ENCODE measurements around the gene ROBO2. TPM values are rescaled to one million over a fixed set of nuclear protein-coding genes. Genes with fewer than 3 reads are reported as not detected.

Gene ROBO2
- total and polyA plus RNA-seq, 2 experiments from 2014 or later: 1.5 to 7.8 TPM

DNA sequence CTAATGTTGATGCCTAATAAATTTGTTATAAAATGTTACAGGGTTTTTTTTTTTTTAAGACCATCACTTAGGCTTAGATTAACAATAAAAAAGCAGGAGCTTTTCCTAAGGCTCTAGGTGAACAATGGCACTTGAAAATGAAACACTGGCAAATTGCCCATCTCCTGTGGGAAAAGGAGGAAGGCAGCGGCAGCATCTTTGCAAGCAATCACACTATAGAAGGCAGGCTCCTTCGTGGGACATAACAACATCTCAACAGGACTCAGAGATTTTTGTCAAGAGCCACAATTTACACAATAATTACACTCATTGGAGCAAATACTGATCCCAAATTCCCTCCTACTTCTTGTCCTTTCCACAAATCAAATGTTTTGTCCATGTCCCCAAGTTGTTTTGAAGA, 646.7 kb downstream of the ROBO2 start:
- H3K4me2 ChIP-seq: peak overlapping the region; percentile 38
- H3K9me3 Mint-ChIP-seq: peaks cover 22% of the 10 kb centered on the region
- H3K27ac ChIP-seq (ENCODE audit: low read depth): peak overlapping the region; percentile 86
- no peaks in the 10 kb centered on the region for H3K9me2 ChIP-seq (ENCODE audit: insufficient read depth)
- H3K79me2 ChIP-seq (replicated peaks; ENCODE audit: insufficient read depth): no peaks in the 10 kb centered on the region
- H4K20me1 ChIP-seq (replicated peaks; ENCODE audit: insufficient read depth): no peaks in the 10 kb centered on the region
- peak overlapping the region; percentile 22; the same call in 2 of the 3 replicates for H3K4me3 Mint-ChIP-seq
- peaks cover 29% of the 10 kb centered on the region for H3K36me3 Mint-ChIP-seq (ENCODE audit: low read depth)
- H3K27me3 Mint-ChIP-seq (ENCODE audit: insufficient read depth, low read depth, poor library complexity): no peaks in the 10 kb centered on the region
- TF ChIP-seq, protein P1, sequence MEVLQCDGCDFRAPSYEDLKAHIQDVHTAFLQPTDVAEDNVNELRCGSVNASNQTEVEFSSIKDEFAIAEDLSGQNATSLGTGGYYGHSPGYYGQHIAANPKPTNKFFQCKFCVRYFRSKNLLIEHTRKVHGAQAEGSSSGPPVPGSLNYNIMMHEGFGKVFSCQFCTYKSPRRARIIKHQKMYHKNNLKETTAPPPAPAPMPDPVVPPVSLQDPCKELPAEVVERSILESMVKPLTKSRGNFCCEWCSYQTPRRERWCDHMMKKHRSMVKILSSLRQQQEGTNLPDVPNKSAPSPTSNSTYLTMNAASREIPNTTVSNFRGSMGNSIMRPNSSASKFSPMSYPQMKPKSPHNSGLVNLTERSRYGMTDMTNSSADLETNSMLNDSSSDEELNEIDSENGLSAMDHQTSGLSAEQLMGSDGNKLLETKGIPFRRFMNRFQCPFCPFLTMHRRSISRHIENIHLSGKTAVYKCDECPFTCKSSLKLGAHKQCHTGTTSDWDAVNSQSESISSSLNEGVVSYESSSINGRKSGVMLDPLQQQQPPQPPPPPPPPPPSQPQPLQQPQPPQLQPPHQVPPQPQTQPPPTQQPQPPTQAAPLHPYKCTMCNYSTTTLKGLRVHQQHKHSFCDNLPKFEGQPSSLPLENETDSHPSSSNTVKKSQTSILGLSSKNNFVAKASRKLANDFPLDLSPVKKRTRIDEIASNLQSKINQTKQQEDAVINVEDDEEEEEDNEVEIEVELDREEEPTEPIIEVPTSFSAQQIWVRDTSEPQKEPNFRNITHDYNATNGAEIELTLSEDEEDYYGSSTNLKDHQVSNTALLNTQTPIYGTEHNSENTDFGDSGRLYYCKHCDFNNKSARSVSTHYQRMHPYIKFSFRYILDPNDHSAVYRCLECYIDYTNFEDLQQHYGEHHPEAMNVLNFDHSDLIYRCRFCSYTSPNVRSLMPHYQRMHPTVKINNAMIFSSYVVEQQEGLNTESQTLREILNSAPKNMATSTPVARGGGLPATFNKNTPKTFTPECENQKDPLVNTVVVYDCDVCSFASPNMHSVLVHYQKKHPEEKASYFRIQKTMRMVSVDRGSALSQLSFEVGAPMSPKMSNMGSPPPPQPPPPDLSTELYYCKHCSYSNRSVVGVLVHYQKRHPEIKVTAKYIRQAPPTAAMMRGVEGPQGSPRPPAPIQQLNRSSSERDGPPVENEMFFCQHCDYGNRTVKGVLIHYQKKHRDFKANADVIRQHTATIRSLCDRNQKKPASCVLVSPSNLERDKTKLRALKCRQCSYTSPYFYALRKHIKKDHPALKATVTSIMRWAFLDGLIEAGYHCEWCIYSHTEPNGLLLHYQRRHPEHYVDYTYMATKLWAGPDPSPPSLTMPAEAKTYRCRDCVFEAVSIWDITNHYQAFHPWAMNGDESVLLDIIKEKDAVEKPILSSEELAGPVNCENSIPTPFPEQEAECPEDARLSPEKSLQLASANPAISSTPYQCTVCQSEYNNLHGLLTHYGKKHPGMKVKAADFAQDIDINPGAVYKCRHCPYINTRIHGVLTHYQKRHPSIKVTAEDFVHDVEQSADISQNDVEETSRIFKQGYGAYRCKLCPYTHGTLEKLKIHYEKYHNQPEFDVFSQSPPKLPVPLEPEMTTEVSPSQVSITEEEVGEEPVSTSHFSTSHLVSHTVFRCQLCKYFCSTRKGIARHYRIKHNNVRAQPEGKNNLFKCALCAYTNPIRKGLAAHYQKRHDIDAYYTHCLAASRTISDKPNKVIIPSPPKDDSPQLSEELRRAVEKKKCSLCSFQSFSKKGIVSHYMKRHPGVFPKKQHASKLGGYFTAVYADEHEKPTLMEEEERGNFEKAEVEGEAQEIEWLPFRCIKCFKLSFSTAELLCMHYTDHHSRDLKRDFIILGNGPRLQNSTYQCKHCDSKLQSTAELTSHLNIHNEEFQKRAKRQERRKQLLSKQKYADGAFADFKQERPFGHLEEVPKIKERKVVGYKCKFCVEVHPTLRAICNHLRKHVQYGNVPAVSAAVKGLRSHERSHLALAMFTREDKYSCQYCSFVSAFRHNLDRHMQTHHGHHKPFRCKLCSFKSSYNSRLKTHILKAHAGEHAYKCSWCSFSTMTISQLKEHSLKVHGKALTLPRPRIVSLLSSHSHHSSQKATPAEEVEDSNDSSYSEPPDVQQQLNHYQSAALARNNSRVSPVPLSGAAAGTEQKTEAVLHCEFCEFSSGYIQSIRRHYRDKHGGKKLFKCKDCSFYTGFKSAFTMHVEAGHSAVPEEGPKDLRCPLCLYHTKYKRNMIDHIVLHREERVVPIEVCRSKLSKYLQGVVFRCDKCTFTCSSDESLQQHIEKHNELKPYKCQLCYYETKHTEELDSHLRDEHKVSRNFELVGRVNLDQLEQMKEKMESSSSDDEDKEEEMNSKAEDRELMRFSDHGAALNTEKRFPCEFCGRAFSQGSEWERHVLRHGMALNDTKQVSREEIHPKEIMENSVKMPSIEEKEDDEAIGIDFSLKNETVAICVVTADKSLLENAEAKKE (CRISPR knock-in tag; IDR thresholded peaks at IDR 0.05): peak; percentile 46
- TF ChIP-seq, protein P2, sequence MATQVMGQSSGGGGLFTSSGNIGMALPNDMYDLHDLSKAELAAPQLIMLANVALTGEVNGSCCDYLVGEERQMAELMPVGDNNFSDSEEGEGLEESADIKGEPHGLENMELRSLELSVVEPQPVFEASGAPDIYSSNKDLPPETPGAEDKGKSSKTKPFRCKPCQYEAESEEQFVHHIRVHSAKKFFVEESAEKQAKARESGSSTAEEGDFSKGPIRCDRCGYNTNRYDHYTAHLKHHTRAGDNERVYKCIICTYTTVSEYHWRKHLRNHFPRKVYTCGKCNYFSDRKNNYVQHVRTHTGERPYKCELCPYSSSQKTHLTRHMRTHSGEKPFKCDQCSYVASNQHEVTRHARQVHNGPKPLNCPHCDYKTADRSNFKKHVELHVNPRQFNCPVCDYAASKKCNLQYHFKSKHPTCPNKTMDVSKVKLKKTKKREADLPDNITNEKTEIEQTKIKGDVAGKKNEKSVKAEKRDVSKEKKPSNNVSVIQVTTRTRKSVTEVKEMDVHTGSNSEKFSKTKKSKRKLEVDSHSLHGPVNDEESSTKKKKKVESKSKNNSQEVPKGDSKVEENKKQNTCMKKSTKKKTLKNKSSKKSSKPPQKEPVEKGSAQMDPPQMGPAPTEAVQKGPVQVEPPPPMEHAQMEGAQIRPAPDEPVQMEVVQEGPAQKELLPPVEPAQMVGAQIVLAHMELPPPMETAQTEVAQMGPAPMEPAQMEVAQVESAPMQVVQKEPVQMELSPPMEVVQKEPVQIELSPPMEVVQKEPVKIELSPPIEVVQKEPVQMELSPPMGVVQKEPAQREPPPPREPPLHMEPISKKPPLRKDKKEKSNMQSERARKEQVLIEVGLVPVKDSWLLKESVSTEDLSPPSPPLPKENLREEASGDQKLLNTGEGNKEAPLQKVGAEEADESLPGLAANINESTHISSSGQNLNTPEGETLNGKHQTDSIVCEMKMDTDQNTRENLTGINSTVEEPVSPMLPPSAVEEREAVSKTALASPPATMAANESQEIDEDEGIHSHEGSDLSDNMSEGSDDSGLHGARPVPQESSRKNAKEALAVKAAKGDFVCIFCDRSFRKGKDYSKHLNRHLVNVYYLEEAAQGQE (IDR thresholded peaks at IDR 0.05; ENCODE audit: unreplicated experiment): no peak
- peak; percentile 93 for TF ChIP-seq NANOG (IDR thresholded peaks at IDR 0.05; ENCODE audit: borderline replicate concordance)
- no peaks in the 10 kb centered on the region for H3F3A ChIP-seq (replicated peaks; ENCODE audit: low read depth)
- ATAC-seq (peak; percentile 95), DNase-seq (ENCODE audit: low spot score) (peak; percentile 54)
- peaks cover 4% of the 10 kb centered on the region; the same call in 1 of the 2 replicates for H3K36me3 ChIP-seq (ENCODE audit: insufficient read depth)
- H3K4me3 ChIP-seq: no peak overlapping the region
- peaks cover 28% of the 10 kb centered on the region for H3K4me1 ChIP-seq (ENCODE audit: insufficient read depth)
- H3K27ac Mint-ChIP-seq: peak overlapping the region; percentile 92
- peaks cover 40% of the 10 kb centered on the region for H3K4me1 Mint-ChIP-seq
- no peaks in the 10 kb centered on the region for H3K27me3 ChIP-seq (ENCODE audit: insufficient read depth)
- no peak overlapping the region for H2AFZ ChIP-seq
